Choroid plexus epithelial cell (primary cell): Measurements from ENCODE around the gene DACT2.

Experiments
- DNase-seq: peaks from one replicate; pipeline ENCODE4 v3.0.0-alpha.2; 2010; ENCODE audit warnings: low read depth
- H3K4me3 ChIP-seq: 2 replicates; pipeline ENCODE4 v1.5.1; 2011; ENCODE audit warnings: low read depth, mild to moderate bottlenecking, control low read depth, low read length, moderate library complexity
- TF ChIP-seq, protein P1 (sequence below): conservative IDR thresholded peaks from 2 replicates; pipeline ENCODE4 v1.5.1; 2011; ENCODE audit warnings: low read depth, mild to moderate bottlenecking, control low read depth, inconsistent platforms, low read length, moderate library complexity

The DACT2 gene

DNA sequence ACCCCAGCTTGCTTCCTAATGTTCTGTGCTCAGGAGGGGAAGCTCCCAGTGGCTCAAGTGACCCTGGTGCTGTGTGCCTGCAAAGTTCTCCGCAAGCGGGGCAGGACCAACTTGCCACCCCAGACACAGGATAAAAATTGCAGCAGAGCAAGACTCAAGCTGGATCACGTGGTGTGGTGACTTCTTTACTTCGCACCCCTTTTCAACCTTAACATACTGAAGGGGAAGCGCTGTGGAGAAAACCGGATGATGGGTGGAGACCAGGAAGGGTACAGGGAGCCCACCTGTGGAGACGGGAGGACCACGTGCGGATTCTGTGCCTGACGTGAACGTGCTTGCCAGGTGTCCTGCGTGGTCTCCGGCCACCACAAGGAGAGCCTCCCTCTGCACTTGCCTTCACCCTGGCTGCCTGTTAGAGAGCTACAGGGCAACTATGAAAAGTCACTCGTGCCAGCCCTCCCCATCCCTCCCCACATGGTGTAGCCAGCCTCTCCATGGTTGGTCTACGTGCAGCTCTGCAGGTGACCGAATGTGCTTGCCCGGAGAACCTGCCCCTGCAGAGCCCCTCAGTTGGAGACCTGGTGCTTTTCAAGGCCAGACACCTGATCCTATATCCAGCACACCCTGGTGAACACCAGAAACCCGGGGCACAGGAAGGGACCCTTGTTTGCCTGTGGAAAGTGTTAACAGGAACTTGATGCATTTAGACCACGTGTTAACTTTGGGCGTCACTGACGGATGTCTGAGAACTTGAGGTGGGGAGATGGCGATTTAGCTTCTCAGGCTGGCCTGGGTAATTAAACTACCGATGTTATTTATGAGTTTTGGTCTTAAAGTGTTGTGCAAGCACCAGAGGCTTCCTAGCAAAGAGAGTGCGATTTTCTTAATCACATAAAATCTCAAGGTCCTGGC lies 23.9 kb upstream of the DACT2 start:
- TF ChIP-seq, protein P1, sequence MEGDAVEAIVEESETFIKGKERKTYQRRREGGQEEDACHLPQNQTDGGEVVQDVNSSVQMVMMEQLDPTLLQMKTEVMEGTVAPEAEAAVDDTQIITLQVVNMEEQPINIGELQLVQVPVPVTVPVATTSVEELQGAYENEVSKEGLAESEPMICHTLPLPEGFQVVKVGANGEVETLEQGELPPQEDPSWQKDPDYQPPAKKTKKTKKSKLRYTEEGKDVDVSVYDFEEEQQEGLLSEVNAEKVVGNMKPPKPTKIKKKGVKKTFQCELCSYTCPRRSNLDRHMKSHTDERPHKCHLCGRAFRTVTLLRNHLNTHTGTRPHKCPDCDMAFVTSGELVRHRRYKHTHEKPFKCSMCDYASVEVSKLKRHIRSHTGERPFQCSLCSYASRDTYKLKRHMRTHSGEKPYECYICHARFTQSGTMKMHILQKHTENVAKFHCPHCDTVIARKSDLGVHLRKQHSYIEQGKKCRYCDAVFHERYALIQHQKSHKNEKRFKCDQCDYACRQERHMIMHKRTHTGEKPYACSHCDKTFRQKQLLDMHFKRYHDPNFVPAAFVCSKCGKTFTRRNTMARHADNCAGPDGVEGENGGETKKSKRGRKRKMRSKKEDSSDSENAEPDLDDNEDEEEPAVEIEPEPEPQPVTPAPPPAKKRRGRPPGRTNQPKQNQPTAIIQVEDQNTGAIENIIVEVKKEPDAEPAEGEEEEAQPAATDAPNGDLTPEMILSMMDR = no peak
- no peak overlapping the region for H3K4me3 ChIP-seq
- DNase-seq = no peak

- no peak for DNase-seq
- TF ChIP-seq, protein P1 = no peak
- no peak overlapping the region for H3K4me3 ChIP-seq
Observed at GRCh38 chr6:168342636-168343035, 23.1 kb upstream of the DACT2 start.

- TF ChIP-seq, protein P1 = no peak
- H3K4me3 ChIP-seq = no peak overlapping the region
- DNase-seq = no peak
Observed at GRCh38 chr6:168341280-168341900, 21.8 kb upstream of the DACT2 start.

GRCh38 chr6:168340819-168341218 lies 21.2 kb upstream of the DACT2 start:
- no peak overlapping the region for H3K4me3 ChIP-seq
- TF ChIP-seq, protein P1 = no peak
- DNase-seq = no peak

- DNase-seq = no peak
- TF ChIP-seq, protein P1 = no peak
- no peak overlapping the region for H3K4me3 ChIP-seq
Observed at GRCh38 chr6:168338777-168339176, 19.2 kb upstream of the DACT2 start.

GRCh38 chr6:168336967-168337366 lies 17.4 kb upstream of the DACT2 start:
- no peak for DNase-seq
- H3K4me3 ChIP-seq = no peak overlapping the region
- TF ChIP-seq, protein P1 = no peak
